HepG2 (cell line): ENCODE measurements around the gene DHTKD1. TPM values are rescaled to one million over a fixed set of nuclear protein-coding genes. Genes with fewer than 3 reads are reported as not detected.

ENCODE experiments used
- ADNP ChIP-seq: sonication (generic); formaldehyde crosslinking; IDR thresholded peaks from 2 replicates; pipeline ENCODE4 v1.4.0; 2020; ENCODE audit warnings: missing genetic modification reagents
- NFRKB ChIP-seq: fragments of 450-650 bp; IDR thresholded peaks from 2 replicates; pipeline ENCODE4 v1.6.1; 2017
- NONO ChIP-seq, 2 experiments: fragments of 450-650 bp in 1 of 2; sonication (generic) in 1 of 2; formaldehyde crosslinking in 1 of 2; IDR thresholded peaks in 1 of 2; conservative IDR thresholded peaks in 1 of 2; 2 replicates each; pipeline versions ENCODE4 v1.6.1 to v1.8.0; 2017 to 2022; ENCODE audit warnings: mild to moderate bottlenecking in 1 of 2, missing genetic modification reagents in 1 of 2, moderate library complexity in 1 of 2
- NR3C1 ChIP-seq: sonication (generic); formaldehyde crosslinking; IDR thresholded peaks from 2 replicates; pipeline ENCODE4 v1.4.0; 2020; ENCODE audit warnings: missing genetic modification reagents
- PHB2 ChIP-seq: fragments of 450-650 bp; IDR thresholded peaks from 2 replicates; pipeline ENCODE4 v1.6.1; 2018; ENCODE audit not compliant: partially characterized antibody
- RAD21 ChIP-seq: fragments of 450-650 bp; formaldehyde crosslinking; IDR thresholded peaks from 2 replicates; pipeline ENCODE4 v1.5.0; 2020; ENCODE audit warnings: mild to moderate bottlenecking
- RFX5 ChIP-seq: IDR thresholded peaks from 2 replicates; pipeline ENCODE4 v1.6.1; 2011; ENCODE audit warnings: low read depth, low read length, improper control_type of control experiment
- SAP130 ChIP-seq: IDR thresholded peaks from 2 replicates; pipeline ENCODE4 v1.6.1; 2016; ENCODE audit warnings: low read depth
- SMAD3 ChIP-seq: sonication (generic); formaldehyde crosslinking; IDR thresholded peaks from 2 replicates; pipeline ENCODE4 v1.4.0; 2020; ENCODE audit warnings: missing genetic modification reagents
- SMYD3 ChIP-seq: sonication (generic); formaldehyde crosslinking; IDR thresholded peaks from 2 replicates; pipeline ENCODE4 v1.8.1; 2023; ENCODE audit warnings: mild to moderate bottlenecking, missing genetic modification reagents
- SNAI1 ChIP-seq: sonication (generic); formaldehyde crosslinking; IDR thresholded peaks from 2 replicates; pipeline ENCODE4 v1.5.0; 2020; ENCODE audit warnings: mild to moderate bottlenecking, missing genetic modification reagents, borderline replicate concordance
- ZBTB42 ChIP-seq: sonication (generic); formaldehyde crosslinking; IDR thresholded peaks from 2 replicates; pipeline ENCODE4 v1.5.0; 2020; ENCODE audit warnings: mild to moderate bottlenecking, missing genetic modification reagents
- ZBTB7A ChIP-seq: sonication (generic); formaldehyde crosslinking; IDR thresholded peaks from 2 replicates; pipeline ENCODE4 v1.8.0; 2022; ENCODE audit warnings: mild to moderate bottlenecking, missing genetic modification reagents
- ZNF136 ChIP-seq: sonication (generic); formaldehyde crosslinking; IDR thresholded peaks from 2 replicates; pipeline ENCODE4 v1.8.1; 2022; ENCODE audit warnings: low read depth, mild to moderate bottlenecking, moderate library complexity, missing genetic modification reagents
- ZNF234 ChIP-seq: sonication (generic); formaldehyde crosslinking; conservative IDR thresholded peaks from 2 replicates; pipeline ENCODE4 v1.5.1; 2020; ENCODE audit warnings: mild to moderate bottlenecking, missing genetic modification reagents
- ZNF264 ChIP-seq: sonication (generic); formaldehyde crosslinking; IDR thresholded peaks from 2 replicates; pipeline ENCODE4 v1.4.0; 2020; ENCODE audit warnings: missing genetic modification reagents
- ZNF282 ChIP-seq: fragments of 450-650 bp; IDR thresholded peaks from 2 replicates; pipeline ENCODE4 v1.6.1; 2018; ENCODE audit not compliant: partially characterized antibody
- ZNF431 ChIP-seq: sonication (generic); formaldehyde crosslinking; IDR thresholded peaks from 2 replicates; pipeline ENCODE4 v1.9.0; 2022; ENCODE audit warnings: missing genetic modification reagents, low read depth, mild to moderate bottlenecking, borderline replicate concordance
- ZNF552 ChIP-seq: sonication (generic); formaldehyde crosslinking; IDR thresholded peaks from 2 replicates; pipeline ENCODE4 v1.9.0; 2022; ENCODE audit warnings: missing genetic modification reagents, mild to moderate bottlenecking, borderline replicate concordance
- ZNF577 ChIP-seq: sonication (generic); formaldehyde crosslinking; IDR thresholded peaks from 2 replicates; pipeline ENCODE4 v1.4.0; 2020; ENCODE audit warnings: mild to moderate bottlenecking, low read depth, missing genetic modification reagents, borderline replicate concordance
- ZNF607 ChIP-seq: sonication (generic); formaldehyde crosslinking; IDR thresholded peaks from 2 replicates; pipeline ENCODE4 v1.5.1; 2020; ENCODE audit warnings: missing genetic modification reagents, mild to moderate bottlenecking, borderline replicate concordance
- ZNF672 ChIP-seq: sonication (generic); formaldehyde crosslinking; IDR thresholded peaks from 2 replicates; pipeline ENCODE4 v1.8.1; 2022; ENCODE audit warnings: missing genetic modification reagents
- polyA plus RNA-seq, 8 experiments: library from polyadenylated mRNA; depleted of rRNA in 3 of 8; stranded (reverse) in 7 of 8; unstranded in 1 of 8; fragments of >200 nt; fragmentation: Illumina TruSeq in 4 of 8; extraction: Trizol in 4 of 8; gene quantifications; 2 replicates each; pipeline versions ENCODE4 v1.2.1 to v1.2.3, GENCODE V29; 2011 to 2016; ENCODE audit warnings: low read depth in 4 of 8, missing spikeins in 1 of 8, mixed read lengths in 1 of 8; ENCODE audit not compliant: insufficient read depth in 1 of 8
- total RNA-seq, 5 experiments: library from RNA; depleted of rRNA; stranded (reverse); fragments of >200 nt; fragmentation: Illumina TruSeq; extraction: Trizol; gene quantifications; 2 replicates each; pipeline ENCODE4 v1.2.3, GENCODE V29; 2016; ENCODE audit warnings: low read depth in 1 of 5
- TF ChIP-seq, protein P1 (sequence below): sonication (generic); formaldehyde crosslinking; IDR thresholded peaks from 2 replicates; pipeline ENCODE4 v1.9.0; 2022; ENCODE audit warnings: low read depth, missing genetic modification reagents
- TF ChIP-seq, protein P2 (sequence below): IDR thresholded peaks from 2 replicates; pipeline ENCODE4 v1.6.1; 2012; ENCODE audit warnings: inconsistent platforms
- TF ChIP-seq, protein P3 (sequence below): sonication (generic); formaldehyde crosslinking; IDR thresholded peaks from 2 replicates; pipeline ENCODE4 v1.4.0; 2020; ENCODE audit warnings: missing genetic modification reagents; ENCODE audit errors: not compliant biosample characterization
- TF ChIP-seq, protein P4 (sequence below): sonication (generic); formaldehyde crosslinking; IDR thresholded peaks from 2 replicates; pipeline ENCODE4 v1.5.1; 2020; ENCODE audit warnings: missing genetic modification reagents, mild to moderate bottlenecking, borderline replicate concordance
- TF ChIP-seq, protein P5 (sequence below): IDR thresholded peaks from 2 replicates; pipeline ENCODE4 v1.6.1; 2016; ENCODE audit warnings: mild to moderate bottlenecking

The DHTKD1 gene
- total and polyA plus RNA-seq, 2 of the 13 experiments (the other 11 are each of a cell fraction or from before 2014, with no cell fraction given) = 9.6 to 14.1 TPM

DNA sequence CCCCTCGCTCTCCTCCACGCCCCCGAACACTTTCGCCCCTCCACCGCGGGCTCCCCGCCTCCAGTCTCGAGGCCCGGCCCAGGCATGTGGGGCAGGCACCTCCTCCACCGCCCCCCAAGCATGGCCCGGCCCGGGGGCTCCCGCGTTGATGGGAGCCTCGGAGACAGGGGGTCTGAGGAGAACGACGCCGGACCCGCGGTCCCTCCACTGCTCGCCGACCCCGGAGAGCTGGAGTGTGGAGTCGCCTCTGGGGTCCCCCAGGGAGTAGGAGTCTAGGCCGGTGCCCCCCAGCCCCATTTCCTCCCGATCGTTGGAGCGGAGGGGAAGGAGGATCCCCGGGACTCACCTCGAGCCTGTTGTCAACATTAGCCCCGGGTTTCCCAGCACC is 26.4 kb upstream of the DHTKD1 start (continued):
- TF ChIP-seq, protein P1, sequence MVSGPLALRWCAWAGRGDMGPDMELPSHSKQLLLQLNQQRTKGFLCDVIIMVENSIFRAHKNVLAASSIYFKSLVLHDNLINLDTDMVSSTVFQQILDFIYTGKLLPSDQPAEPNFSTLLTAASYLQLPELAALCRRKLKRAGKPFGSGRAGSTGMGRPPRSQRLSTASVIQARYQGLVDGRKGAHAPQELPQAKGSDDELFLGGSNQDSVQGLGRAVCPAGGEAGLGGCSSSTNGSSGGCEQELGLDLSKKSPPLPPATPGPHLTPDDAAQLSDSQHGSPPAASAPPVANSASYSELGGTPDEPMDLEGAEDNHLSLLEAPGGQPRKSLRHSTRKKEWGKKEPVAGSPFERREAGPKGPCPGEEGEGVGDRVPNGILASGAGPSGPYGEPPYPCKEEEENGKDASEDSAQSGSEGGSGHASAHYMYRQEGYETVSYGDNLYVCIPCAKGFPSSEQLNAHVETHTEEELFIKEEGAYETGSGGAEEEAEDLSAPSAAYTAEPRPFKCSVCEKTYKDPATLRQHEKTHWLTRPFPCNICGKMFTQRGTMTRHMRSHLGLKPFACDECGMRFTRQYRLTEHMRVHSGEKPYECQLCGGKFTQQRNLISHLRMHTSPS (CRISPR knock-in tag) = no peak
- TF ChIP-seq ZNF136 (CRISPR knock-in tag) = no peak
- TF ChIP-seq, protein P2, sequence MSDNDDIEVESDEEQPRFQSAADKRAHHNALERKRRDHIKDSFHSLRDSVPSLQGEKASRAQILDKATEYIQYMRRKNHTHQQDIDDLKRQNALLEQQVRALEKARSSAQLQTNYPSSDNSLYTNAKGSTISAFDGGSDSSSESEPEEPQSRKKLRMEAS = peak; percentile 2; the same call in 1 of the 2 replicates
- peak; percentile 62 for TF ChIP-seq SAP130
- TF ChIP-seq NR3C1 (CRISPR knock-in tag) = no peak
- no peak for TF ChIP-seq RAD21
- TF ChIP-seq ZNF577 (CRISPR knock-in tag) = no peak
- no peak for TF ChIP-seq ZNF431 (CRISPR knock-in tag)
- TF ChIP-seq ZNF607 (CRISPR knock-in tag) = 0 out of 2 replicates have a peak, but pooled peaks have one; percentile 28
- TF ChIP-seq ZNF234 (CRISPR knock-in tag) = peak; percentile 71; the same call in 1 of the 2 replicates
- no peak for TF ChIP-seq ZNF264 (CRISPR knock-in tag)
- TF ChIP-seq ZBTB7A (CRISPR knock-in tag) = no peak
- TF ChIP-seq SNAI1 (CRISPR knock-in tag) = 0 out of 2 replicates have a peak, but pooled peaks have one; percentile 23
- no peak for TF ChIP-seq SMYD3 (CRISPR knock-in tag)
- TF ChIP-seq, protein P3, sequence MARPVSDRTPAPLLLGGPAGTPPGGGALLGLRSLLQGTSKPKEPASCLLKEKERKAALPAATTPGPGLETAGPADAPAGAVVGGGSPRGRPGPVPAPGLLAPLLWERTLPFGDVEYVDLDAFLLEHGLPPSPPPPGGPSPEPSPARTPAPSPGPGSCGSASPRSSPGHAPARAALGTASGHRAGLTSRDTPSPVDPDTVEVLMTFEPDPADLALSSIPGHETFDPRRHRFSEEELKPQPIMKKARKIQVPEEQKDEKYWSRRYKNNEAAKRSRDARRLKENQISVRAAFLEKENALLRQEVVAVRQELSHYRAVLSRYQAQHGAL (CRISPR knock-in tag) = no peak
- no peak for TF ChIP-seq NFRKB
- TF ChIP-seq, protein P4, sequence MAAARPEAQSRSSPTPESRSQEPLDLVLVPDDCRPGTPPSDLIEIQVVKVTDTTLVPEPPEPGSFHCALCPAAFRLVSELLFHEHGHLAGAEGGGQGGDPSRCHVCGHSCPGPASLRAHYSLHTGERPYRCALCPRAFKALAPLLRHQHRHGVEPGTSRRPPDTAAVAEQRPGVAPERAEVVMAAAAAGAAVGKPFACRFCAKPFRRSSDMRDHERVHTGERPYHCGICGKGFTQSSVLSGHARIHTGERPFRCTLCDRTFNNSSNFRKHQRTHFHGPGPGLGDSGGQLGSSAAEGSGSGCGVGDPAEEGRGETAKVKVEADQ = no peak
- no peak for TF ChIP-seq ADNP (CRISPR knock-in tag)
- TF ChIP-seq ZNF282 = no peak
- TF ChIP-seq ZBTB42 (CRISPR knock-in tag) = no peak
- TF ChIP-seq PHB2 = no peak
- TF ChIP-seq RFX5 = no peak
- TF ChIP-seq ZNF672 (CRISPR knock-in tag) = no peak
- no peak for TF ChIP-seq SMAD3 (CRISPR knock-in tag)
- 0 out of 2 replicates have a peak, but pooled peaks have one; percentile 20 for TF ChIP-seq ZNF552 (CRISPR knock-in tag)
- TF ChIP-seq, protein P5, sequence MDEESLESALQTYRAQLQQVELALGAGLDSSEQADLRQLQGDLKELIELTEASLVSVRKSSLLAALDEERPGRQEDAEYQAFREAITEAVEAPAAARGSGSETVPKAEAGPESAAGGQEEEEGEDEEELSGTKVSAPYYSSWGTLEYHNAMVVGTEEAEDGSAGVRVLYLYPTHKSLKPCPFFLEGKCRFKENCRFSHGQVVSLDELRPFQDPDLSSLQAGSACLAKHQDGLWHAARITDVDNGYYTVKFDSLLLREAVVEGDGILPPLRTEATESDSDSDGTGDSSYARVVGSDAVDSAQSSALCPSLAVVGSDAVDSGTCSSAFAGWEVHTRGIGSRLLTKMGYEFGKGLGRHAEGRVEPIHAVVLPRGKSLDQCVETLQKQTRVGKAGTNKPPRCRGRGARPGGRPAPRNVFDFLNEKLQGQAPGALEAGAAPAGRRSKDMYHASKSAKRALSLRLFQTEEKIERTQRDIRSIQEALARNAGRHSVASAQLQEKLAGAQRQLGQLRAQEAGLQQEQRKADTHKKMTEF (CRISPR knock-in tag) = no peak
- TF ChIP-seq NONO (IDR thresholded peaks at IDR 0.05) = no peak
- TF ChIP-seq NONO (CRISPR knock-in tag; conservative IDR thresholded peaks at IDR 0.05) = no peak
